GM19467 (cell line): ENCODE measurements around the gene DPYSL4.

ENCODE experiments used
- ATAC-seq: cut with Tn5 transposase; IDR thresholded peaks from one replicate; pipeline ENCODE4 v1.9.1; 2021; ENCODE audit warnings: mild to moderate bottlenecking, moderate library complexity; ENCODE audit not compliant: unreplicated experiment

The DPYSL4 gene

DNA sequence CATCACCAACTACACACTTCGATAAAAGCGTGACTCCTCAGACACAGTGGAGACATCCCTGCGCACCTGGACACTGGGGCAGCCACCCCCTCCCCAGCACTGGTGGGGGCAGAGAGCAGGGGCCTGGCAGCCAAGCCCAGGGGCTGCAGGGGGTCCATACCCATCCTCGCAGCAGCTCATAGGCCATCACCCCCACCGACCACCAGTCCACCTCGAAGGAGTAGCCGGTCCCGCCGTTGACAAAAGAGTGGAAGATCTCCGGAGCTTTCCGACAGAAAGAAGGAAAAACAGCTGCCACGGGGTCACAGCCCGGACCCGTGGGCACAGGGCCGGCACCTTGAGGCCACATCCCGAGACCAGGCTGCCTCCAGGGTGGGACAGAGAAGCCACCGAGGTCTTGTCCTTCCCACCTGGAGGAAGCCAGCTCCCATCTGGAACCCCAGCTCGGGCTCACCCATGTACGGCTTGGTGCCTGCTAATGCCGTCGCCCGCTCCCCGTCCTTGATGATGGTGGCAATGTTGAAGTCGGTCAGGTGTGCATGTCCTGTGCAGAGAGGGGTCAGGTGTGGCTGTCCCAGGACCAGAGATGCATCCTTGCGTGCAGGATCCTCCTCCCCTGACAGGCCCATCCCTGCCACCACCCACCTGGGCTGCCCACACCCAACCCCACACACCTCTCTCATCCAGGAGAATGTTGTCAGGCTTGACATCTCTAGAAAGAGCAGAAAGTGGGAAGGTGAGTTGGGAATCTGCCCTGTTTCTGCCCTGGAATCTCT lies 38.5 kb downstream of the DPYSL4 start:
- no peak for ATAC-seq

DNA sequence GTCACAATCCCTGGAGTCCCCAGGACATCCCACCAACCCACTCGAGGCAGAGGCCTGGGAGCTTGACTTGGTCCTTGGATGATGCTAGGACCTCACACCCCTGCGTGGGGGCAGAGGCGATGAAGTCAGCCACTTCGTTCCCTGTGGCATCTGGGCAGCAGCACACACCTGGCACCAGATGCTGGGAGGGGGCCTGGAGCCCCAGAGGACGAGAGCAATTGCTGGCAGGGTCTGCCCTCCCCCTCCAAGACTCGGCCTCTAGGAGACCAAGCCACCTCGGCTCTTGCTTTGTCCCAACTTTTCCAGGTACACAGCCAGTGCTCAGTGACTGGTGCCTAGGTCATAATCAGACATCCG lies 39.1 kb downstream of the DPYSL4 start:
- ATAC-seq = no peak

DNA sequence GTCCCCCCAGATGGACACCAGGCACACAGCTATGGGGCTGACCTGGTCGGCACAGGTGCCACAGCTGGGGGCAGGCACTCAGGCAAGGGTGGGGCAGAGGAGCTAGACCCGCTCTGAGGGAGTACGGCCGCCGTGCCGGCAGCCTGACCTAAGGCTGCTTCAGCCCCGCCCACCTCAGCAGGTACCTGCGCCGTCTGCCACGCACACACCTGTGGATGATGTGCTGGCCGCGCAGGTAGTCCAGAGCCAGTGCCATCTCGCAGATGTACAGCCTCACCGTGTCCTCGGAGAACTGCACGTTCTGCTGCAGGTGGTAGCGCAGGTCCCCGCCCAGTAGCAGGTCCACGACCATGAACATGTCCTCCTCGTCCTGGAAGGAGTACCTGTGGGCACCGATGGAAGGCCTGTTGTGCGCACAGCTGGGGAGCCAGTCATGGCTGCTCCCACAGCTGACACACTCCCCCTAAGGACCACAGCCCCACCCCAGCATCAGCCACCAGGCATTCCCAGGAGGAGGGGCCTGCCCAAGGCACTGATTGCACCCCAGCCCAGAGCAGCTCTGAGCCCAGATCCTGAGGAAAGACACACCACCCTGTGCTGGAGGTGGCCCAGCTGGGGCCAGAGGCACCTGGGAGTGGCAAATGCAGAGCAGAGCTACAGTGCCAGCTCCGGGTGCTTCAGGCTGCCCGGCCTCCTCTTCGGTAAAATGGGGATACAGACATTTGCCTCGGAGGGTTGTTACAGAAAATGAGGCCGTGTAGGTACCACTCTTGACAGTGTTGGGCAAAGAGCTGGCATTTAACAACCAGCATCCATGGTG lies 40.0 kb downstream of the DPYSL4 start:
- ATAC-seq = no peak

DNA sequence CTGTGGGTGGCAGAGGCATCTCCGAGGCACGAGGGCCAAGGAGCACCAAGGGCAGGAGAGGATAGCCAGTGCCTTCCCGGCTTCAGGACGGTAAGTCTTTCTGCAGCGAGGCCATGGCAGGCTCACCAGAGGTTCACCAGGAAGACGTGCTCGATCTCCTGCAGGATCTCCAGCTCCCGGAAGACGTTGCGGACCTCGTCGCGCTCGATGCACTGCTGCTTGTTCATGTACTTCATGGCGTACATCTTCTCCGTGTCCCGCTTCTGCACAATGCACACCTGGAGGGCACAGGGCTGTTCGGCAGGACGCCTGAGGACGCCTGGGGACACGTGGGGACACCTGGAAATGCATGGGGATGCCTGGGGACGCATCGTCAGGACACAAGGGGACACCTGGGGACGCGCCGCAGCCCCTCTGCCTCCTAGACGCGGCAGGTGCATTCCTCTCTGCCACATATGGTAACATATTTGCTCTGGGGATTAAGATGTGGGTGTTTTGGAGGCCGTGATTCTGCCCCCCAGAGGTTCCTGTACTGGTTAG lies 41.2 kb downstream of the DPYSL4 start:
- ATAC-seq = no peak

DNA sequence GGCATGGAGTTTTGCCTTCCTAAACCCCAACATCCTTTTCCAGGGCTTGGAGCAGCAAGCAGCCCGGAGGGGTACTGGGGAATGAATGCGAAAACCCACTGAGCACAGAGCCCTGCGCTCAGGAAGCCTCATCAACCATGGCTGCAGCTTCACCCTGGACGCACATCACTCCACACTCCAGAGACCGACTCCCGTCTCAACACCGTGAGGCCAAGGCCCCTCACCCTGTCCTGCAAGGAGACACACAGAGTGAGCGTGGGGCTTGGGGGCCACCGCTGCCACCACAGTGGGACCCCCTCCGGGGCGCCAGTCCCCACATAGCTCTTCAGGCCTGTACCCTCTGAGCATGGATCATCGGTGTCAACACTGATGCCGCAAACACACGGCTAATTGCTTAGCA lies 41.9 kb downstream of the DPYSL4 start:
- ATAC-seq = no peak

DNA sequence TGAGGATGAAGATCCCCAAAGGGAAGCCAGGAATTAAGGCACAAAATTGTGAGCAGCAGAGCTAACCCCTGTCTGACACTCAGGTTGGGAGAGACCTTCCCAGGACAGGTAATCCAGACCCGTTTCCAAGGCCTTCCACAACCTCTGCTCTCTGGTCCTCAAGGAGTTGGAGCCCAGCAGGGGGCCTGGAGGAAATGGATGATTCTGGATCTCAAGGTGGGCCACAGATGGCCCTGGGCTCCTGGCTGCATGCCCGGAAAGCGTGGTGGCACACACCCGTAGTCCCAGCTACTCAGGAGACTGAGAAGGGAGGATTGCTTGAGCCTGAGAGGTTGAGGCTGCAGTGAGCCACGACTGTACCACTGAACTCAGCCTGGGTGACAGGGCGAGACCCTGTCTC lies 42.3 kb downstream of the DPYSL4 start:
- no peak for ATAC-seq

DNA sequence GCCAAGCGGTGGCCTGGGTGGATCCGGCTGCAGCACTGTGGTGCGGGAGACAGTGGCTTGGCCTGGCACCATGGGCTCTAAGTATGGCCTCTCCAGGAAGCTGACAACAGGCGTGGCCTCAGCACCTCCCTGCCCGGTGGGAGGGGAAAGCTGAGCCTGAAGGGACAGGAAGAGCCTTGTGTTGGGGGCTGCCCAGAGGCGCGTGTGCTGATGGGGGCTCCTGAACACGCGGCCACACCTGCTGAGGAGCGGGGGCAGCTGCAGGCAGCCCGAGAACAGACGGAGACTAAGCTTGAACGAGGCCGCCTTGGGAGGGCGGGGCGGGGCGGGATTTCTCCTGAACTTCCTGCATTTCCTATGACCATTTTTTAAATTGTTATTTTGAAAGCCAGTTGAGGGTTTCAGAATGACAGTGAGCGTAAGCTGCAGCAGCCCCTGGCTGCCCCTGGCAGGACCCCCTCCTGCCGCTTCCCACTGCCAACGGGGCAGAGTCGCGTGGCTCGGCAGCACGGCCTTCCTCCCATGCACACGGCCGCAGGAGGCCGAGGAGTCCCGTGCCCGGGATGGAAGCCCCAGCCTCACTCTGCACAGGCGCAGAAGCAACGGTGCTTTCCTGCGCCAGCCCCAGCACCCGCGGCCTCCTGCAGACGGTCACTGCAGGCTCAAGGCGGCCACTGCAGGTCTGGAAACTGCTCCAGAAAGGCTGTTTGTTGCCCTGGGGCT lies 43.2 kb downstream of the DPYSL4 start:
- no peak for ATAC-seq

DNA sequence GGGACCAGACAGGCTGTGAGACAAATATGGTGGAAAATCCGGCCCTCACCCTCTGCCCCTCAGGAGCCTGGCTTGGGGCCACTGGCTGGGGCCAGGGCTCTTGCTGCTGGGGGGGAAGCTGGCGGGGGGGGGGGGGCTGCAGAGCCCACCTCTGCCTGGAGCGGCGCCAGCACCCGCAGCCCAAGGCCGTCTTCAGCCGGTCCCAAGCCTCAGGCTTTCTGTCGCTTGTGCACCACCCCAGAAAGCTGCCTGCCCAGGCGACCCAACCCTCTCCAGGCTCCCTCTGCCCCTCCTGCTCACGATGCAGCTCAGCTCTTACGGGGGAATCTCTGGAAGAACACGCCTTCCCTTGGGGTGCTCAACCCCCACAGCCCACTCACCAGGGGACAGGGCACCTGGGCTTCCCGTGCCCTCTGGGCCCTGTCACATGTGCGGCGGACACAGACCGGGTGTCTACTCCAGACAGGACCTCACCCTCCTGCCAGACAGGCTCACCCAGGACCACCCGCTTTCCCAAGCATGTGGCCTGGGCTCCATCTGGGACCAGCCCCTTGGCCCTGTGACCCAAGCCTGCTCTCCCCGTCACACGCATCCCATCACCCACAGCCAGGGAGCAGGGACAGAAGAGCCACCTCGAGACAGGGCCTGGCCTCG lies 43.9 kb downstream of the DPYSL4 start:
- ATAC-seq = no peak

DNA sequence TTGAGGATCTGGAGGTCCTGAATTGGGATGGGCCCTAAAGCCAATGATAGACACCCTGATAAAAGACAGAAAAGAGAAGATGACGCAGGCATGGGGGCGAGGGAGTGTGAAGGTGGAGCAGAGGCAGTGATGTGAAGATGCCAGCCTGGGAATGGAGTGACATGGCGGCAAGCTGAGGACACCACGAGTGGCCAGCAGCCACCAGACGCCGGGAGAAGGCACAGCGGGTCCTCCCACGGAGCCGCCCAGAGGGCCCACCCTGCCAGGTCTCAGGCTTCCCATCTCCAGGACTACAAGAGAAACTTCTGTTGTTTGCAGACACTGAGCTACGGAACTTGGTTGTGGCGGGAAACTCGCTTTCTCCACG lies 44.9 kb downstream of the DPYSL4 start:
- ATAC-seq = no peak

DNA sequence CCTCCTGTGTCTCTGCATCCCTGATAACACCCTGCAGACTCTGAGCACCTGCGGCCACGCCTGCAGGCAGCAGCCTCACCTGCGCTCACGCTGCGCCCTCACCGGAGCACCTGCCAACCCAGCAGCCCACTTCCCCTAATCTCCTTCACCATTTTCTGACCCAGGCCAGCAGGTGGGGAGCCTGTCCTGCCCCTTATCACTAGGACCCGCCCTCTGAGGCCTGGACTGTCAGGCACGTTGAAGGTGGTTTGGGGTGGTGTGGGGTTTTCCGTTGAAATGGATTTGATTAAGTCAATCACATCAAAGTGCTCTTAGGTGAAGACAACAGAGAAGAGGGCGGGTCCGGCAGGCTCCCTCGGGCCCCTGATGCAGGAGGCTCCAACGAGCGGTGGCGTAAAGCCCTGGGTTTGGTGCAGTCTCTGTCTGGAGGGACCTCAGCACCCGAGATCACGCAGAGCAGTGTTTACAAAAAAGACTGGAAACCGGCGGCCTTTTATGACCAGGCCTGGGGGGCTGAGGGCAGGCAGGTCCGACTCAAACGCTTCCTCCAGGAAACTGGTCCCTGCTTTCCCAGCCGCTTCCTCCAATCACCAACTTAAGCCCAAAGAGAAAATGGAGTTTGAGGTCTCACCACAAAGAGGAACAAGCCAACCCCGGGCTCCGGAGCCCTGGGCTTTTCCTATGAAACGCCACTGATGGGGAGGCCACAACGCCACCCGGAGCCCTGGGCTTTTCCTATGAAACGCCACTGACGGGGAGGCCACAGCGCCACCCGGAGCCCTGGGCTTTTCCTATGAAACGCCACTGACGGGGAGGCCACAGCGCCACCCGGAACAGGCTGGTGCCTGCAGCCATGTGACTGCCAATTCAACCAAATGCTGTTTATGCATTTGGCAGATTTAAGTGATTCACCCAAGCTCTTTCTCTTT lies 45.5 kb downstream of the DPYSL4 start:
- ATAC-seq = no peak

DNA sequence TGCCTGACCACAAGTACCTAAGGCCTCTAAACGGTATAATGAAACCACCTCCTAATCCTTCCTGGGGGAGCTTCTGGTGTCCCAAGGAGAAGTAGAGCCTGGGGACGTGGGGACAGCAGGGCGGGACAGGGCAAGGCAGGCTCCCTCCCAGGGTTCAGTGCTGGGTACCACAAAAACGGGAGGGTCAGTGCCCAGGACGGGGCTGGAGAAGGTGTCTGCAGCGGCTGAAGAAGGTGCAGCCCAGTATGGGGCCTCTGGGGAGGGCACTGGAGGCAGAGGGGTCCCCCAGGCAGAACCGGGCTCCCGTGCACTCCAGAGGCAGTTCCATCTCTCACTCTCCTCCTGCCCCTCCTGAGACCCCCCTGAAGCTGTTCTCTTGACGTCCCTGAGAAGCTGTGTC lies 46.2 kb downstream of the DPYSL4 start:
- no peak for ATAC-seq

DNA sequence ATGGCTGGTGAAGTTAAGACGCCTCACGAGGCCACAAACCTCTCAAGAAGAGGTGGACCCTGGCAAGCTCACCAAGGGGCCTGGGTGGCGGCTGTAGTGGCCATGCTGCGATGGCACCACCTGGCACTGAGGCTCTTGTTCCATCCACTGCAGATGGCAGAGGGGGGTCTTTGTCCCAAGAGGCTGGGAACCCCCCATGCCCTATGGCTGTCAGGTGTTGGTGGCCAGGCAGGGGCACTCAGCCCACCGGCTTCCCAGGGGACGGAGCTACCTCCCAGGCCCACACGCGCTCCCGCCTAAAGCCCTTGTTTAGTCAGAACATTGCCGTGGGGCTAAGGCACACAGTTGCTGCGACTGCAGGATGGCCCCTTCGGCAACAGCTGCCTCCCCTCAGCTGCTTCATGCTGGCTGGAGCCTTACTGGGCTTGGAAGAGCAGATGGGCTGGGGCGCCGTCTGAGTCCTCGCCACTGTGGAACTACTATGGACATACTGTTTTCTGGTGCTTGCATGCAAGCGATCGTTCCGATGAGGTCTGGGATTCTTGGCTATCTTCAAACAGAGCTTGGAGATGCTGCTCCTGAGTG lies 46.8 kb downstream of the DPYSL4 start:
- ATAC-seq = no peak

DNA sequence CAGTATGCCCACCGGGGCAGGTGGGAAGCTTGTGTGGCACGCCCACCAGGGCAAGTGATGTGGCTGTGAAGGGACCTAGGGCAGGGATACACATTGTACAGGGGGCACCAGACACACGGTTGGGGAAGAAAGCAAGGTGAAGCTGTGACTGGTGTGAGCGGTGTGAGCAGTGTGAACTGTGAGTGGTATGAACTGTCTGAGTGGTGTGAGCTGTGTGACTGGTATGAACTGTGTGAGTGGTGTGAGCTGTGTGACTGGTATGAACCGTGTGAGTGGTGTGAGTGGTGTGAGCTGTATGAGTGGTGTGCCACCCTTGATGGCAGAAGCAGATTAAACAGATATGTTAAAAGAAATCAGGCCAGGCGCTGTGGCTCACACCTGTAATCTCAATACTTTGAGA lies 48.1 kb downstream of the DPYSL4 start:
- no peak for ATAC-seq

DNA sequence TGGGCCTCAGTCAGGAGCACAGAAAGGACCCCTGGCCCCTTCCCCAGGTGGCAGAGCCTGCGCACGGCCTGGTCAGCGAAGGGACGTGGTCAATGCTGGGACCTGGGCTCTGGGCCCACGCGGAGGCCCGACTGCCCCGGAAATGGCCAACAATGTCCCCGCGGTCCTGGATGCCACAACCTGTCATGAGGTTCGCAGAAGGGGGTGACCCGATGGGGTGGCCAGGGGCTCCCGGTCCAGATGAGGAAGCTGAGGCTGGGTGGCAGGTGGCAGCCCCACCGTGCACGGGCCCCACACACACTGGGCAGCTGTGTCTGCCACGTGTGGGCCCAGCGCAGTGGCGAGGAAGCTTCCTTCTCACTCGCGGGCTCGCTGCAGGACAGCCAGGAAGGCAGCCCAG lies 49.4 kb downstream of the DPYSL4 start:
- ATAC-seq = no peak

DNA sequence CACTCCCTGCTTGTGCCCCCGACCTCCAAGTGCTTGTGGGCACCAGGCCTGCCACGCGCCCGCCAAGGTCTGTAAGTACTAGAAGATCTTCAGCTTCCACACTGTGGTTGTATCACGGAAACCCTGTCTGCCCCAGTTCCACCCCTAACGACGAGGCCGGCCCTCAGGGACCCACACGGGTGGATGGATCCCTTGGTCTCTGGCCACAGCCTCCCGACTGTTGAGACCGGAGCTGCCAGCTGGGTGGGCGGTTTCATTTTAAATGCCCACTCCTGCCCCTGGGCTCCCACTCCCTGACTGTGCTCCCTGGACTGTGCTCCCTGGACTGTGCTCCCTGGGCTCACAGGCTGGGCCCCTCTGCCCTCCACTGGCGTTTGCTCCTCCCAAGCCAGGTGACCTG lies 50.1 kb downstream of the DPYSL4 start:
- no peak for ATAC-seq

DNA sequence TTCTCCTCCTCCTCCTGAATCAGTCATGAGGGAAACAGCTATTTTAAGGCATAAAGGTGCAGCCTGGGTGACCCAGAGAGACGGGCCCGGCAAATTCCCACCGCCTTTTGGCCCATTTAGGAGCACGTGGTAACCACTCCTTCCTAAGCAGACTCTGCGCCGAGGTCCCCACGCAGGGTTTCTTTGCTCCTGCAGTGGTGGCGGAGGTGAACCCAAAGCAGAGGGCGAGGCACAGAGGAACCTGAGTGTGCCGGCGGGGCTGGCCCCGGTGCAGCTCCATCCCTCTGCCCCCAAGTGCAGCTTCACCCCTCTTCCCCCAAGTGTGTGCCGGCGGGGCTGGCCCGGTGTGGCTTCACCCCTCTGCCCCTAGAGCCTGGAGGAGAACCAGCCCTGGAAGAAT lies 50.6 kb downstream of the DPYSL4 start:
- no peak for ATAC-seq

DNA sequence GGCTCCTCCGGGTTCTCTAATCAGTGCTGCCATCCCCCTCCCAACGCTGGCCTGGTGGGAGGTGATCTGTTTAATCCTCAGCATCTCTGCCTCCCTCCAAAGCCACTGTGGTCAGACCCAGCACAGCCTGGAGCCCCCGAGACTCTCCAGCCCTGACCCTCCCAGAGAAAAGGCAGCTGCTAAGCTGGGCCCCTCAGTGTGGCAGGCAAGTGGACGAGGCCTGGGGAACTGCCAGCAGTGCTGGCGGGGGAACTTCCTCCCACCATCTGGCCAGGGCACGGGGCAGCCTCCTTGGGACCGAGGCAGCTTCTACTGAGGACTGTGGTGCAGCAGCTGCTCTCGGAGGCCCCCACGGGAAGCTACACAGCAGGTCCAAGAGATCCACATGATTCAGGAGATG lies 51.1 kb downstream of the DPYSL4 start:
- no peak for ATAC-seq

DNA sequence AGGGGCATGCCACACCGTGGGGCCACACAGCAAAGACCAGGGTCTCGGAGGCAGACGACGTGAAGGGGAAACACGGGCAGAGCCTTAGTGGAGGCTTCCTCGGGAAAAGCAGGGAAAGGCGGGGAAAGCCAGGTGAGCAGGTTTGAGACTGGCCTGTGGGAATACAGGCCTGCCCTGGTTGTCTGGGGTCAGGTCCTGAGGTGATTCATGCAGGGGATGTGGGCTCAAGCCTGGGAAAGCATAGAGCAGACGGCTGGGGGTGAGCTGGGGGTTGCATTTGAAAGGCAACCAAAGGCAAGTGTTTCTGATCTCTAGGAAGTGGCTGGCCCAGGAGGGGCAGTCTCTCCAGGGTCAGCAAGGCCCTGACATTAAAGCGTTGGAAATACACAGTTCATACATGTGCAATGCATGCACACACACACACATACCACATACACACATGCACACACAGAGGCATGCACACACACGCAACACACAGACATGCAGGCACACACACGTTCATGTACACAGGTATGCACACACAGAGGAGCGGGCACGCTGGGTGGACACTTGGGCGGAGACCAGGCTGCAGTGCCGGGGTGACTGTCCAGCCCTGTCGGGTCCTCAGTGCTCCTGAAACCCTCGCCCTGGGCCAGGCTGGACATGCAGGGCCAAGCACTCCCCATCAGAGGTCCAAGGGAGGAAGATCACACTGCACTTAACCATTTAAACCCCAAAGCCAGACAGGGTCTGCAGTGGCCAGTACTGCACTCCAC lies 51.8 kb downstream of the DPYSL4 start:
- ATAC-seq = no peak
